ENCODE measurements around the gene ATRNL1. TPM values are rescaled to one million over a fixed set of nuclear protein-coding genes. Genes with fewer than 3 reads are reported as not detected.

ATRNL1 gene
- total RNA-seq, 1 donor from 2014 or later, result 24.2 TPM

DNA sequence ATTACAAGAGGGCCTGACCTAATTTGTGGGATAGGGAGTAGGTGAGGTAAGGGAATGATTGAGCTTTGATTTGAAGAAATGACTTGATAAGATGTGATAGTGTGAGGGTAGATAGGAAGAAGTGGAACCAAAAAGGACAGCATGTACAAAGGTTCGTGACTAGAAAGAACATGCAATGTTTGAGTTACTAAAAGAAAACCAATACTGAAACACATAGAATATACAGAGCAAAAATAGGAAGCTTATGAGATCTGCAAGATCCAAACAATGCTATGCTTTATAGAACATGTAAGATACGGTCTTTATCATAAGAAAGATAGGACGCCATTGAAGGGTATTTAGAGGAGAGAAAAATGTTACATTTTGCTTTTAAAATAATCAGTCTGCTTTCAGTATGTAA, 343.8 kb downstream of the ATRNL1 start:
- H3K27ac Mint-ChIP-seq, result no peak overlapping the region
- H3K4me3 Mint-ChIP-seq (ENCODE audit: low read depth), result no peak overlapping the region
- DNase-seq (ENCODE audit: low spot score, unreplicated experiment), result no peak
- no peaks in the 10 kb centered on the region for H3K27me3 Mint-ChIP-seq
- no peak for TF ChIP-seq CTCF (IDR thresholded peaks at IDR 0.05; ENCODE audit: unreplicated experiment)
- H3K9me3 Mint-ChIP-seq (ENCODE audit: low read depth), result no peaks in the 10 kb centered on the region
- H3K4me1 Mint-ChIP-seq (ENCODE audit: low read depth), result no peaks in the 10 kb centered on the region
- H3K36me3 Mint-ChIP-seq (ENCODE audit: insufficient read depth), result no peaks in the 10 kb centered on the region

DNA sequence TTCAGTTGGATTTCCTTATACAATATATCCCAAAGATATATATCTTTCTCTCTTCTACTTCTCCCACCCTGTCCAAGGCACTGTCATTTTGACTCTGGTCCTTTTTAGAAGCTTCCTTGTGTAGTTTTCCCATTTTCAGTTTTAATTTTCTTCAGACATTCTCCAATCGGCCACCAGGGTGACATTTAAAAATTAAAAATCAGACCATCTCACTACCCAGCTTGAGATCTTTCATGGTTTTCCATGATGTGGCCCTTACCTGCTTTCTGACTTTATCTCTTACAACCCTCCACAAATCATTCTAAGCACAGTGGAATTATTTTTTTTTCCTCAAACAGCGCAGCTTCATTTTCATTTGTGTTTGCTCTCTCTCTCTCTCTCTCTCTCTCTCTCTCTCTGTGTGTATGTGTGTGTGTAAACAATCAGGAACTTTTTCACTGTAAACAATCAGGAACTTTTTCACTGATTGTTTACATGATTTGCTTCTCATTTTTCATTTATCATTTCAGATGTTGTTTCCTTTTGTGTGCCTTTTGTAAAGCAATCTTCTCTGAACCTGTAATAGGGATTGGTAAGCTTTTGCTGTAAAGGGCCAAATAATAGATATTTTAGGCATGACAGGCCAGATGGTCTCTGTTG, 348.9 kb downstream of the ATRNL1 start:
- Mint-ChIP-seq H3K27me3 (no peaks in the 10 kb centered on the region), H3K27ac (no peak overlapping the region), H3K36me3 (ENCODE audit: insufficient read depth) (no peaks in the 10 kb centered on the region), H3K4me1 (ENCODE audit: low read depth) (no peaks in the 10 kb centered on the region), H3K4me3 (ENCODE audit: low read depth) (no peak overlapping the region), H3K9me3 (ENCODE audit: low read depth) (no peaks in the 10 kb centered on the region)
- TF ChIP-seq CTCF (IDR thresholded peaks at IDR 0.05; ENCODE audit: unreplicated experiment), result no peak
- DNase-seq (ENCODE audit: low spot score, unreplicated experiment), result no peak

GRCh38 chr10:115456812-115457211, 363.6 kb downstream of the ATRNL1 start:
- no peak for TF ChIP-seq CTCF (IDR thresholded peaks at IDR 0.05; ENCODE audit: unreplicated experiment)
- DNase-seq (ENCODE audit: low spot score, unreplicated experiment), result no peak
- Mint-ChIP-seq H3K4me1 (ENCODE audit: low read depth) (peaks cover 2% of the 10 kb centered on the region), H3K27ac (no peak overlapping the region), H3K27me3 (peaks cover 5% of the 10 kb centered on the region), H3K9me3 (ENCODE audit: low read depth) (peaks cover 9% of the 10 kb centered on the region), H3K36me3 (ENCODE audit: insufficient read depth) (peaks cover 2% of the 10 kb centered on the region), H3K4me3 (ENCODE audit: low read depth) (no peak overlapping the region)

- Mint-ChIP-seq H3K36me3 (ENCODE audit: insufficient read depth) (no peaks in the 10 kb centered on the region), H3K27ac (no peak overlapping the region), H3K4me1 (ENCODE audit: low read depth) (no peaks in the 10 kb centered on the region), H3K4me3 (ENCODE audit: low read depth) (no peak overlapping the region), H3K27me3 (no peaks in the 10 kb centered on the region), H3K9me3 (ENCODE audit: low read depth) (peaks cover 13% of the 10 kb centered on the region)
- no peak for TF ChIP-seq CTCF (IDR thresholded peaks at IDR 0.05; ENCODE audit: unreplicated experiment)
- no peak for DNase-seq (ENCODE audit: low spot score, unreplicated experiment)
Measured at GRCh38 chr10:115483294-115483693, 390.1 kb downstream of the ATRNL1 start.

- no peak overlapping the region for H3K27ac Mint-ChIP-seq
Measured at GRCh38 chr10:115491526-115492140, 398.5 kb downstream of the ATRNL1 start.

More at GRCh38 chr10:115491526-115492140, 398.5 kb downstream of the ATRNL1 start:
- TF ChIP-seq CTCF (IDR thresholded peaks at IDR 0.05; ENCODE audit: unreplicated experiment), result no peak
- Mint-ChIP-seq H3K4me3 (ENCODE audit: low read depth) (no peak overlapping the region), H3K9me3 (ENCODE audit: low read depth) (peaks cover 19% of the 10 kb centered on the region), H3K36me3 (ENCODE audit: insufficient read depth) (peaks cover 2% of the 10 kb centered on the region), H3K27me3 (no peaks in the 10 kb centered on the region), H3K4me1 (ENCODE audit: low read depth) (peaks cover 3% of the 10 kb centered on the region)
- no peak for DNase-seq (ENCODE audit: low spot score, unreplicated experiment)
